Keratinocyte (primary cell): ENCODE measurements around the gene SCAP.
"Not testable (repeated sequence)": the region's sequence is repeated elsewhere in the genome, so short reads cannot be mapped to it uniquely, and the experiment has no call there.

Source experiments
- CTCF ChIP-seq, 3 experiments: IDR thresholded peaks in 1 of 3; conservative IDR thresholded peaks in 1 of 3; optimal IDR thresholded peaks in 1 of 3; 2 replicates in 2 of 3; 3 replicates in 1 of 3; pipeline versions ENCODE3 to v1.5.1; 2011; ENCODE audit warnings: low read length in 3 of 3, mild to moderate bottlenecking in 3 of 3, moderate library complexity in 2 of 3, control low read depth in 1 of 3, inconsistent platforms in 1 of 3; ENCODE audit not compliant: insufficient read depth in 2 of 3; ENCODE audit errors: extremely low read depth in 1 of 3
- EZH2 ChIP-seq: IDR thresholded peaks from one replicate; pipeline ENCODE4 v1.6.1; 2012; ENCODE audit warnings: inconsistent platforms, mild to moderate bottlenecking, low read length, moderate library complexity

DNA sequence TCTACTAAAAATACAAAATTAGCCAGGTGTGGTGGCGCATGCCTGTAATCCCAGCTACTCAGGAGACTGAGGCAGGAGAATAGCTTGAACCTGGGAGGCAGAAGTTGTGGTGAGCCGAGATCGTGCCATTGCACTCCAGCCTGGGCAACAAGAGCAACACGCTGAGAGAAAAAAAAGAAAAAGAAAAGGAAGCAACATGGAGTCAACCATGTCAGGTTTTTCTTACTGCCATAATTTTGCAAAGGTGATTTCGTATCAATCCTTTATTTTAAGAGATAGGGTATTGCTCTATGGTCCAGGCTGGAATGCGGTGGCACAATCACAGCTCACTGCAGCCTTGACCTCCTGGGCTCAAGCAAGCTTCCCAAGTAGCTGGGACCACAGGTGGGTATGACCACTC lies 4.5 kb upstream of the SCAP start:
- TF ChIP-seq CTCF (optimal IDR thresholded peaks at IDR 0.05 in 1 of 3, IDR thresholded peaks at IDR 0.05 in 1 of 3, conservative IDR thresholded peaks at IDR 0.05 in 1 of 3; ENCODE audit: extremely low read depth in 1 of 3, insufficient read depth in 2 of 3, low read length in 3 of 3); EZH2: not testable (repeated sequence)
